GM18870 (cell line): Measurements from ENCODE around the gene PCCA.
"Not testable (repeated sequence)": the region's sequence is repeated elsewhere in the genome, so short reads cannot be mapped to it uniquely, and the experiment has no call there.

Source experiments
- ATAC-seq: cut with Tn5 transposase; IDR thresholded peaks from one replicate; pipeline ENCODE4 v1.9.1; 2021; ENCODE audit warnings: moderate library complexity; ENCODE audit not compliant: unreplicated experiment

PCCA gene

DNA sequence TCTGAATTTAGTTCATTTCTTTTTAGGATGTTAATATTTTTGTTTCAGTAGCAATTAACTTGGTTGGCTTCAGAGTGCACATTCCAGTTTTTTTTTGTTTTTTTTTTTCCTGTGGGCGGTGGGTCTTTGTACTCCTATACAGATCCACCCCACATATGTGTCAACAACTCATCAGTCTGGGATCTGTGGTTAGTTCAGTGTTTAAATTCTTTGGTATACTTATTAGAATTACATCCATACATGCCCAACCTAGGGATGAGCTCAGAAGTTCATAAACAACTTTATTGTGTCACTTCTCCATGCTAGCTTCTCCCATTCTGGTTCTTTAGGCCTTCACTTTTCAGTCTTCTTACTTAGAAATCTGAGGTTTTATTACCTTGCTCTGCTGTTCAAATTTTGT lies 50.9 kb downstream of the PCCA start:
- ATAC-seq = no peak

GRCh38 chr13:100140441-100140840 lies 51.5 kb downstream of the PCCA start:
- no peak for ATAC-seq

- ATAC-seq = not testable (repeated sequence)
These were observed 52.6 kb downstream of the PCCA start for GRCh38 chr13:100141461-100141961.

DNA sequence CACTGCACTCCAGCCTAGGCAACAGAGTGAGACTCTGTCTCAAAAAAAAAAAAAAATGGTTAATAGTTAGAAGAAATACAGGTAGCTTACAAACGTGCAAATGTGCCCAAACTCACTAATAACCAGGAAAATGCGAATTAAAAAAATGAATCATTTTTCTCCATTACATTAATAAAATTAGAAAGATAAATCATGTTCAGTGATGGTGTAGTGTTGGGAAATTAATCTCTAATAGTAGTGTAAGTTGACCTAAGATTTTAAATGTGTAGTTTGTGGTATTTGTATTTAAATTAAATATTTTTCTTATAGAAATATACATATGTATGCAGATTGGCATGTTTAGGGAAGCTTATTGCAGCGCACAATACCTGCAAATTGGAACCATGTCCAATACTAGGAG lies 57.6 kb downstream of the PCCA start:
- no peak for ATAC-seq

- no peak for ATAC-seq
These were observed 58.9 kb downstream of the PCCA start for GRCh38 chr13:100147825-100148224.

- ATAC-seq = no peak
These were observed 59.5 kb downstream of the PCCA start for GRCh38 chr13:100148422-100148821.

GRCh38 chr13:100149389-100149788 lies 60.5 kb downstream of the PCCA start:
- ATAC-seq = no peak

- ATAC-seq = not testable (repeated sequence)
These were observed 61.8 kb downstream of the PCCA start for GRCh38 chr13:100150711-100151110.

DNA sequence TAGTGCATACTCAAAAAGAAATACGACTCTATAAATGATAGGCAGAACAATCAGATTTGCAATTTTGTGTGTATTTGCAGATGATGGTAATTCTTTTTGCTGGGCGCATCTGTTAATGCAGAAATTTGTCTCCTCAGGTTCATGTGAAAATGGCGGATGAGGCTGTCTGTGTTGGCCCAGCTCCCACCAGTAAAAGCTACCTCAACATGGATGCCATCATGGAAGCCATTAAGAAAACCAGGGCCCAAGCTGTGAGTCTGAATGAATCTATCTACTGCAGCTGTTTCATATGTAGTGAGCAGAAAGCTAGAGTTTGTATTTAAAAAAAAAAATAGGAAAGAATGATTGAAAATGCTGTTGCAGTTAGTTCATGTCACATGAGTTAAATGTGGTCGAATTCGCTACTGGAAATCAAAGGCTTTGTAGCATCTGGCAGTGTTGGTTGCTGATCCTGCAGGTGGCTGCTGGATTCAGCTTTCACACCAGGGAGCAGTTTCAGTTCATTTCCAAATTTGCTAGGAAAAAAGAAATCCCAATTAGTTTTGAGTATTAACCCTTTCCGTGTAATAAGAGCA lies 66.0 kb downstream of the PCCA start:
- ATAC-seq = no peak

- ATAC-seq = no peak
These were observed 67.9 kb downstream of the PCCA start for GRCh38 chr13:100156788-100157187.

DNA sequence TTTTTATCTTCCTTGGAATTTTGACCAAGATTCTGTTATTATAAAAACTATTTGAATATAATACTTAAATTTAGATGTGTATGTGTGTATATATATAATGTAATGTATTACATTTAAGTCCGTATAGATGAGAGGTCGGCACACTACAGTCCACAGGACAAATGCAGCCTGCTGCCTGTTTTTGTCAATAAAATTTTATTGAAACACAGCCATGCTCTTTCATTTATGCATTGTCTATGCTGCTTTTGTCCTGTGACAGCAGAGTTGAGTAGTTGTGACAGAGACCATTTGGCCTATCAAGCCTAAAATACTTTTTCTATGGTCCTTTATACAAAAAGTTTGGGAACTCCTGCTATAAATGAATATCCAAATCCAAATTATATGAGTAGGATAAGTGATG lies 69.7 kb downstream of the PCCA start:
- no peak for ATAC-seq

GRCh38 chr13:100159584-100159983 lies 70.7 kb downstream of the PCCA start:
- no peak for ATAC-seq

DNA sequence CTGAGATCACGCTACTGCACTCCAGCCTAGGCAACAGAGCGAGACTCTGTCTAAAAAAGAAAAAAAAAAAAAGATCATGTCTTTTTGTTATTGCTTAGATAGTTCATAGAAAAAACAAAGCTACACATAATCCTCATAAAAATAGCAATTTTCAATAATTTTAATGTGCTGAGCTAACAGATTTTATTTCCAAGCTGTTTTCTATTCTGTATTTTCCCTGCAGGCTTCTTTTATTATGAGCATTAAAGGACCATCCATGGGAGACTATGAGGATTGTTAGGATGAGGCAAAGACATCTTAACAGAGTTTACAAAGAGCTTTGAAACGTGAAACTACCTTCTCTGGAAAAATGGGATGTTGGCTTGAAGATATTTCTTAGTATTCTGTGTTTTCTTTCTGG lies 71.6 kb downstream of the PCCA start:
- ATAC-seq = no peak

DNA sequence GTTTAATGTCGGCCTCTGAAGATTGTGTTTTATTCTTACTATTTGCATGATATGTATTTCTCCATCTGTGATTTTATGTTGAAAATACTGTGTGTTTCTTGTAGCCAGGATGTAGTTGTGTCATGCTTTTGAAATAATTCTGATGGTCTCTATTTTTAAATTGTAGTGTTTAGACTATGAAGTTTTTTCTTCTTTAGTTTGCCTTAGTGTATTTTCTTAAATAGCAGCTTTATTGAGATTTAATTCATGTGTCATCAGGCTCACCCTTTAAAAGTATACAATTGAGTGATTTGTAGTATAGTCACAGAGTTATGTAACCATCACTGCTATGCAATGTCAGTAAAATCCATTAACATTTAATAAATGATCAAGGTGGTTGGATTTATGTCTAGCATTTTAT lies 74.5 kb downstream of the PCCA start:
- ATAC-seq = no peak

DNA sequence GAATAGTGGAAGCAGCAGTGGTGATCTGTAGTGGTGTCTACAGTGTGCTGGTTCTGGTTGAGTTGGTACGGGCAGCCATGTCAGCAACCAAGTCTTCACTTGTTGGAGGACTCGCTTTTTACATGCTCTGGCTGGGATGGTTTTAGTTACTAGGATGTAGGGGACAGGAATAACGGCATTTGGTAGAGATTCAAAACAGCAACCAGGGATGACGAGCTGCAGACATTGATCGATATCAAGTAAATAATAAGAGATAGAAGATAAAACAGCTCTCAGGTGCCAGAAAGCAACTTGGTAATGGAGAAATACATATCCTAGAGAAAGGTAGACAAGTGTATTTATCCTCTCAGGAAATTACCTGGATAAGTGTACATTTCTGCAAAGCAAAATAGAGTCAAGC lies 84.3 kb downstream of the PCCA start:
- ATAC-seq = no peak

GRCh38 chr13:100174455-100174854 lies 85.6 kb downstream of the PCCA start:
- ATAC-seq = not testable (repeated sequence)

DNA sequence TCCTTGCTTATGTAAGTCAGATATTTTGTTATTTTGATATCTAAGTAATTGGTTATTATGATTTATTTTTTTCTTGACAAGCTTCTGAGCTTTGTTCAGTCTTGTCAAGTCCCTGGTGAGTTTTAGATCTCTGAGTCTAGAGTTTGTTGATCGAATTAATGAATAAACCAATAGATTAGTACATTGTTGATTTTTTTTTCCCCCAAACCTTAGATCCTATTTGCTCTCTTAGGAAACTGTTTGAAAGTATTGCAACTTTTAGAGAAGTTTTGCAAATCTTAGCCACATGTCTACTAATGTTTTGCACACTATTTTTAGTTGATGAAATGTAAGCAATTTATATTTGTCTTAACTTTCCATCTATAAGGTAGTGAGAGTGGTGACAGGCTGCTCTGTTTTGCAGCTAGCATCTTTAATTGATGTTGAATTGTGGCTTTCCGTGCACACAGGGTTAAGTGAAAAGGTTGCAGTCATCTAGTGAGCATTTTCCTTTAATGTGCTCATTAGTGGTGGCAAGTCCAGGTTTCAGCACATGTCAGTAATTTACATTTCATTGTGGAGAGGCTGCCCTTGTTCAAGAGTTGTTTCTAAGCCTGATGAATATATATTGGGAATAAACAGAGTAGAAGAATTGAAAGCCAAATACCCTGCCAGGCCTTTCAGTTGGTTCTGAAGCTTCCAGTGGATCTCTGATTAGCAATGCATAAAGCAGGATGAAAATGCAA lies 86.3 kb downstream of the PCCA start:
- no peak for ATAC-seq

DNA sequence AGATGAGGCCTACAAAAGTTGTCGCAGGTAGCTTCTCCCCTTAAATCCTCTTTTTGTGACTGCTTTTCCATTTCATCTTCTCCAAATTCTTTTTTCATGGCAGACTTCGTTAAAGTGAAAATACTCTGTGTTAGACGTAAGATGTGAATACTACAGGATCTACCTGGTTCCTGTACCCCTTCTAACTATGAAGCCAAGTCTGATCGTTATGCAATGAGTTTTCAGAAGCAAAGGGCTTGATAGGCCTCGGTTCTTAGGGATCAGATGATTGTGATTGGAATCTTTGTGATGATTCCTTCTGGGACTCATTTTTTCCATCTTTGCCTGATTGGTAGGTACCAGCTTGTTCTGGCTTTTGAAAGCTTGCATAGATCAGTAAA lies 86.9 kb downstream of the PCCA start:
- ATAC-seq = no peak

DNA sequence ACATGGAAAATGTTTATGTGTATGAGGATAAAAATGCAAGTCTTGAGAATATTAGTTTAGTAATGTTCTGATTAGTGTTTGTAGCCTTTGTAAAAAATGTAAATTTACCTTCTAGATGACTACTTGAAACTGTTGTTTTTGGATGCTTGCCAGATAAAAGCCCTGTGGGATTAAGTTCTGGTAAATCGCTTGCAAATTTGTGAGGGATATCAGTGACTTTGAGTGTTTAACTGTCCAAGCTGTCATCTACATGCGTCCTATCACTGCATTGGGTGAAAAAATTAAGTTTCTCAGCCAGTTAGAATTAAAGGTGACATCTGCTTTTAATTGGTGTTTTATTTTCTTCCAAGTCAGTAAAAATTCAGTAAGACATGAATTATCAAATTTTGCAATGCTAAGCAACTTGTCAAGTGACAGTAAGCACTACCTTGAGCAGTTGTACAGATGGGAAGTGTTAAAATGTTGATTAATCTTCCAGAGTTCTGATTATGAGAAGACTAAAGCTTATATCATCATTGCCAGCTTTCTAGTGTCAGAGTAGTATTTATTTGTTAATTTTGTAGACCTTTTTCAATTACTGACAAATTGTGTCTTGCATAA lies 88.0 kb downstream of the PCCA start:
- no peak for ATAC-seq

- ATAC-seq = no peak
These were observed 89.4 kb downstream of the PCCA start for GRCh38 chr13:100178309-100178708.

DNA sequence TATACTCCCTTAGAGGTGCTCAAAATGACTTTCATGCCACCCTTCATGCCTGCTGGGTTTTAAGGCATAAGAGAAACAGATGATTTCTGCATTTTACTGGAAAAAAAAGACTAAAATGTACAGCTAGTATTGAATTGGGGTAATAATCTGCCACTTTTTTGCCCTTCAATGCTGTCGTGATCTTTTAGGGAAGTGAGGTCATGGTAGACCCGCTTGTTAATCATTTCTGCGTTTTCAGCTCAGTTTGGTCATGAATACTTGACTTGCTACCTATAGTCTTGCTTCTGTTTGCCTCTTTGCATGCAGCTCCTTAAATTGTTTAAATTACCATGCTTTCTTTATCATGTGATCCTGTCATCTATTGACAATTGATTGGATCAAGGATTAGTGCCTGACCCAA lies 90.4 kb downstream of the PCCA start:
- ATAC-seq = no peak

- ATAC-seq = no peak
These were observed 94.1 kb downstream of the PCCA start for GRCh38 chr13:100182900-100183490.
